GM18861 (cell line): ENCODE results near the gene IL15RA.
A peak's percentile ranks its signal among the peaks of the same experiment; 100 is the strongest.
"Not testable (repeated sequence)": the region's sequence is repeated elsewhere in the genome, so short reads cannot be mapped to it uniquely, and the experiment has no call there.

Experiments used
- ATAC-seq: cut with Tn5 transposase; IDR thresholded peaks from one replicate; pipeline ENCODE4 v1.9.1; 2021; ENCODE audit not compliant: unreplicated experiment

The IL15RA gene

GRCh38 chr10:5930272-5930671 lies 47.1 kb downstream of the IL15RA start:
- ATAC-seq: no peak

DNA sequence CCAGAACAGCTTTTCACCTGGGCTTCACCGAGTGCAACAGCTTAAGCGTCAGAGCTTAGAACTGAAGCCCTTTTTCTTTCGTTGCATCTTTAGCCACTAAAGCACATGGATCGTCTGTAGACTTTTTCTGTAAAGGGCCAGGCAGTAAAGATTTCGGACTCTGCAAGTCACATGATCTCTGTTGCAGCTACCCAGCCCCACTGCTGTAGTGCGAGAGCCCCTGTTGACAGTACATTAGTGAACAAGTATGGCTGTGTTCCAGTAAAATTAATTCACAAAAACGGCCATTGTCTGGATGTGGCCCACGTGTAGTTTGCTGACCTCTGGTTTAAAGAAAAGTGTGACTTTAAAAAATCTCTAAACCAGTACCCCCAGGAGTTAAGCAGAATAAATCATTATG lies 47.9 kb downstream of the IL15RA start:
- no peak for ATAC-seq

DNA sequence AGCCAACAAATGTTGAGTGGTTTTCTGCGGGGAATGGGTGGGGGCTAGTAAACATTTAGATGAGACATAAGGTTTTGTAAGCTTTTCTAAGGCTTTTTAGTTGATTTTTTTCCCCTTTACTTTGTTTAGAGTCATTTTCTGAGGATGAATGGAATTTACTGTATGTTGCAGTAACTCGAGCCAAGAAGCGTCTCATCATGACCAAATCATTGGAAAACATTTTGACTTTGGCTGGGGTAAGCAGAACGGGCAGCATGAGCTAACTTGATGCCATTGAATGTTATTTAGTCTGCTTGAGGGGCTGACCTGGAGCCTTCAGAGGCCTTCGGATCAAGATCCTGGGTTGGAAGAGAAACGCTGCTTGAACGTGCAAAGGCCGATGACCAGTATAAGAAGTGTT lies 50.0 kb downstream of the IL15RA start:
- ATAC-seq: no peak

- ATAC-seq: no peak
These were observed 52.5 kb downstream of the IL15RA start for GRCh38 chr10:5924889-5925288.

GRCh38 chr10:5921746-5922145 lies 55.6 kb downstream of the IL15RA start:
- ATAC-seq: no peak

DNA sequence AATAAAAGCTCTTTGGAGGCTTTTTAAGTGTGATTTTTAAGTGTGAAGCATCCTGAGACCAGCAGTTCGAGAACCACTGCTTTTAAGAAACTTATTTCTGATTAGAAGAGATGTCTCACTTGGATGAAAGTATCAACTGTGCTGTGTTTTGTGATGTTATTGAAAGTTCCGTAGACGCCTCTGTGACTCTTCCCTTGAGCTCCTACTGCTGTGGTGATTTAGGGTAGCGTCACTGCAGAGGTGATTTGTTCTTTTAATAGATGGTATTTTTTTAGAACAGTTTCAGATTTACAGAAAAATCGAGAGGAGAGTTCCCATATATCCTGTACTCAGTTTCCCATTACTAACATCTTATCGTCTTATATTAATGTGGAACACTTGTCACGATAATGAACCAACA lies 57.8 kb downstream of the IL15RA start:
- no peak for ATAC-seq

GRCh38 chr10:5918763-5919162 lies 58.6 kb downstream of the IL15RA start:
- no peak for ATAC-seq

GRCh38 chr10:5917305-5917704 lies 60.0 kb downstream of the IL15RA start:
- no peak for ATAC-seq

DNA sequence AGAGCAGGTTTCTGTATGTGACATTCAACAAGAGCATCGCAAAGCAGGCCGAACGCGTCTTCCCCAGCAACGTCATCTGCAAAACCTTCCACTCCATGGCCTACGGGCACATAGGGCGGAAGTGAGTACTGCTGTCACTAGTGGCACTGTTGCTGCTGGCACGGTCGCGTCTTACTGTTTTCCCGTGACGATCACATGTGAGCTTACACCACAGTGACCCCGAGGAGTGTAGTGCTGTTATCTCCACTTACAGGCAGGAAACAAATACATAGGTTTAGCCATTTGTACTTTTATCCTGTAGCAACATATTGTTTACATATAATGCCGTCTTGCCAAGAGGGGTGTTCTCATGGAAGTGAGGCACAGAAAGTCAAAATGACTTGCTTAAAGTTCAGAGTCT lies 61.9 kb downstream of the IL15RA start:
- ATAC-seq: no peak

GRCh38 chr10:5913736-5914135 lies 63.6 kb downstream of the IL15RA start:
- no peak for ATAC-seq

- no peak for ATAC-seq
These were observed 65.7 kb downstream of the IL15RA start for GRCh38 chr10:5911670-5912069.

DNA sequence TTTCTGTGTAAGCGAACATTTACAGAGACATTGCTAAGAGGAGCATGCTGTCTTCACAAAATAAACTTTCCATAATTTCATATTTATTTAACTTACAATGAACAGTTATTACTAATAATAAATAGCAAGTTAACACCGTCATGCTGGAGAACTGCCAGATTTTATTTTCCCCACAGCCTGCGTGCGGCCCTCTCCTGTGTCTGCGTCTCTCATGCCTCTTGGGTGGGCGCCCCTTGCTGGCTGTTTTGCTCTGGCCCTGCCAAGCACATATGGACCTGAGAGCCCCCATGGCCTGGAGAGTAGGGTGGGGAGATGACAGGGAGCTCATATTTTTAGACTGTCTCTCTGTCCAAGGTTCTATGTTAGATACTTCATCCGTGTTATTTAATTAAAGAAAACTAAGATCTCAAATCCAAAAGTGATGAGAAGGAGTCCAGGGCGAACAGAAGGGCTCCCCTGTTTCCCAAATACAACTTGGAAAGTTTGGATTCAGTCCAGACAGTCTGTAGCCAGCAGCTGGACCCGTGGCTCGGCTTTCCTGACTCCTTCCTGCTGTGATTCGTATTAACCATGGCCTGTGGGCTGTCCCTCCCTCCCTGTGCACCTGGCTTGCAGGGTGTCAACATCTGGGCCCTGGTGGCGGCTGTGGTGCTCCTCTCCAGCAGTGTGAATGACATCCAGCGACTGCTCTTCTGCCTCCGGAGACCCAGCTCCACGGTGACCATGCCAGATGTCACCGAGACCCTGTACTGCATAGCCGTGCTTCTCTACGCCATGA lies 66.8 kb downstream of the IL15RA start:
- no peak for ATAC-seq

DNA sequence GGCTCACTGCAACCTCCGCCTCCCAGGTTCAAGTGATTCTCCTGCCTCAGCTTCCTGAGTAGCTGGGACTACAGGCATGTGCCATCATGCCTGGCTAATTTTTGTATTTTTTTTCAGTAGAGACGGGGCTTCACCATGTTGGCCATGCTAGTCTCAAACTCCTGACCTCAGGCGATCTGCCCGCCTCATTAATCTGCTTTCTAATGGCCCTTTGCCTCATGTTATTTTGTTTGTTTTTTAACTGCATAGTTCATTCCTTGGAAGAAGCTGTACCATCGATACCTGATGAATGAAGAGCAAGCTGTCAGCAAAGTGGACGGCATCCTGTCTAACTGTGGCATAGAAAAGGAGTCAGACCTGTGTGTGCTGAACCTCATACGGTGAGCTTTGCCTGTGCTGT lies 68.7 kb downstream of the IL15RA start:
- not testable (repeated sequence) for ATAC-seq

DNA sequence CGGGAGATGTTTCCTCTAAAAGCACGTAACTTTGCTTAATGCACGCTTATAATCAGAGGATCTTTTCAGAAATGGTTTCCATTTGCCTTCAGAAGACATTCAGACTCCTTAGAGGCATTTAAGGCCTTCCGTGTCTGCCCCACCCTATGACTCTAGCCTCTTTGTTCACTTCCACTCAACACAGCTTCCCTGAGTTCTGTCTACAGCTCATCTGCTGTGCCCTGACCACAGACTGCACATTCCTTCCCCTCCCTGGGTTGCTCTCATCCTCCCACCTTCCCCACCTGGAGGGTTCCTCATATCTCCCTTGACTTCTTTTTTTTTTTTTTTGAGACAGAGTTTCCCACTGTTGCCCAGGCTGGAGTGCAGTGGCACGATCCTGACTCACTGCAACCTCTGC lies 70.7 kb downstream of the IL15RA start:
- ATAC-seq: no peak

- ATAC-seq: no peak
These were observed 71.4 kb downstream of the IL15RA start for GRCh38 chr10:5905854-5906507.

DNA sequence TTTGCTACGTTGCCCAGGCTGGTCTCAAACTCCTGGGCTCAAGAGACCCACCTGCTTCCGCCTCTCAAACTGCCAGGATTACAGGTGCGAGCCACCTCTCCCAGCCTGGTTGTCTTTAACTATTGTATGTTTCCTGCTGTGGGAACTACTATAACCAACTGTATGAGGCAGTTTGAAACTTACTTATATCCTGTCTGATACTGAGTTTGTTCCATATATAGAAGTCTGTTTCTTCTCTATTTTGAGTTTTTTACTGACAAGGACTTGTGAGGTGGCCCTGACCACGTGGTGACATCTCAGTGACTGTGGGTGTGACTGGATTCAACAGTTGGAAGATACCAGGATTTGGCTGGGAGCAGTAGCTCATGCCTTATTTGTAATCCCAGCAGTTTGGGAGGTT lies 73.1 kb downstream of the IL15RA start:
- peak; percentile 99 for ATAC-seq

DNA sequence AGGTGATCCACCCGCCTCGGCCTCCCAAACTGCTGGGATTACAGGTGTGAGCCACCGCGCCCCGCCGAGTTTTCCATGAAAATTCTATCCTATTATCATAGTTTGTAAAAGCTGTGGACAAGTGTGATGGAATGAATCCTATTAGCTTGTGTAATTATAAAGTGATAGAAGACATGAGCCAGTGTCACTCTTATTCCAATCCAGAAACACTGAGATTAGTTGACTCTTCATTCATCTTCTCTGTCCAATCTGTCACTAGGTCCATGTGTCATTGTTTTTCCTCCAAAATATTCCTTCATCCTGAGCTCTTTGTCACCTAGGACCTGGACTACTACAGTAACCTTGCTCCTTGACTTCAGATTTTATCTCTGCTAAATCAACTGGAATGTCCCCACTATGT lies 73.8 kb downstream of the IL15RA start:
- no peak for ATAC-seq

DNA sequence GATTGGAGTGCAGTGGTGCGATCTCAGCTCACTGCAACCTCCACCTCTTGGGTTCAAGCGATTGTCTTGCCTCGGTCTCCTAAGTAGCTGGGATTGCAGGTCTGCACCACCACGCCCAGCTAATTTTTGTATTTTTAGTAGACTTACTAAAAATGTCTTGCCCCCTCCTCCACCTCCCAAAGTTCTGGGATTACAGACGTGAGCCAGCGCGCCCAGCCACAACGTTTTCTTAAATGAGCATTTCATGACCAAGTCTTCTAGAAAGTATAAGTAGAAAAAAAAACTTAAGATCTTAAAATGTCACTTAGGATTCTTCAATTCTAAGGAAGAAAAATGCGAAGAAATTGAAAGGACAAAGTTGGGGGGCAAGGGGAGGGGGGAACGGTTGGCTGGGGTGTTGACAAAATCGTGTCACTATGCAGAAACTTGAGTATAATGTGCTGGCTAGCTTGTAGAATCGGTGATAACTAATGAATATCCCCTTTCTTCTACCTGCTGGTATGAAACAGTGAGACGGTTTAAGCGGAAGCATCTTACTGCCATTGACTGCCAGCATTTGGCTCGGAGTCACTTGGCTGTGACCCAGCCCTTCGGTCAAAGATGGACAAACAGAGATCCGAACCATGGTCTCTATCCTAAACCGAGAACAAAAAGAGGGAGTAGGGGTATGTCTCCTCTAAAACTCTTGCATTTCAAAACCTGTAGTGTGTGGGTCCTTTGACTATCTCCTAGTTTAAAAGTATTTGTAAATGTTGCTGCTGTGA lies 74.7 kb downstream of the IL15RA start:
- no peak for ATAC-seq
